WTC11 (cell line): Measurements from ENCODE around the gene CACNA1C.

Experiments used
- NFYB ChIP-seq: sonication (generic); formaldehyde crosslinking; conservative IDR thresholded peaks from 2 replicates; pipeline ENCODE4 v1.8.0; 2022; ENCODE audit warnings: low read depth, missing genetic modification reagents
- USF2 ChIP-seq: sonication (generic); formaldehyde crosslinking; IDR thresholded peaks from 2 replicates; pipeline ENCODE4 v1.8.1; 2023; ENCODE audit warnings: mild to moderate bottlenecking, missing genetic modification reagents, moderate library complexity
- TF ChIP-seq, protein P1 (sequence below): fragments of 200-600 bp; IDR thresholded peaks from 2 replicates; pipeline ENCODE4 v1.8.0; 2022; ENCODE audit warnings: antibody characterized with exemption
- TF ChIP-seq, protein P2 (sequence below): fragments of 250-450 bp; sonication (Bioruptor Pico); conservative IDR thresholded peaks from 2 replicates; pipeline ENCODE4 v1.9.0; 2021; ENCODE audit warnings: mild to moderate bottlenecking

GRCh38 chr12:2526371-2526770 lies 473.6 kb downstream of the CACNA1C start:
- TF ChIP-seq, protein P1, sequence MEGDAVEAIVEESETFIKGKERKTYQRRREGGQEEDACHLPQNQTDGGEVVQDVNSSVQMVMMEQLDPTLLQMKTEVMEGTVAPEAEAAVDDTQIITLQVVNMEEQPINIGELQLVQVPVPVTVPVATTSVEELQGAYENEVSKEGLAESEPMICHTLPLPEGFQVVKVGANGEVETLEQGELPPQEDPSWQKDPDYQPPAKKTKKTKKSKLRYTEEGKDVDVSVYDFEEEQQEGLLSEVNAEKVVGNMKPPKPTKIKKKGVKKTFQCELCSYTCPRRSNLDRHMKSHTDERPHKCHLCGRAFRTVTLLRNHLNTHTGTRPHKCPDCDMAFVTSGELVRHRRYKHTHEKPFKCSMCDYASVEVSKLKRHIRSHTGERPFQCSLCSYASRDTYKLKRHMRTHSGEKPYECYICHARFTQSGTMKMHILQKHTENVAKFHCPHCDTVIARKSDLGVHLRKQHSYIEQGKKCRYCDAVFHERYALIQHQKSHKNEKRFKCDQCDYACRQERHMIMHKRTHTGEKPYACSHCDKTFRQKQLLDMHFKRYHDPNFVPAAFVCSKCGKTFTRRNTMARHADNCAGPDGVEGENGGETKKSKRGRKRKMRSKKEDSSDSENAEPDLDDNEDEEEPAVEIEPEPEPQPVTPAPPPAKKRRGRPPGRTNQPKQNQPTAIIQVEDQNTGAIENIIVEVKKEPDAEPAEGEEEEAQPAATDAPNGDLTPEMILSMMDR, result no peak
- TF ChIP-seq NFYB (CRISPR knock-in tag), result no peak
- no peak for TF ChIP-seq USF2
- TF ChIP-seq, protein P2, sequence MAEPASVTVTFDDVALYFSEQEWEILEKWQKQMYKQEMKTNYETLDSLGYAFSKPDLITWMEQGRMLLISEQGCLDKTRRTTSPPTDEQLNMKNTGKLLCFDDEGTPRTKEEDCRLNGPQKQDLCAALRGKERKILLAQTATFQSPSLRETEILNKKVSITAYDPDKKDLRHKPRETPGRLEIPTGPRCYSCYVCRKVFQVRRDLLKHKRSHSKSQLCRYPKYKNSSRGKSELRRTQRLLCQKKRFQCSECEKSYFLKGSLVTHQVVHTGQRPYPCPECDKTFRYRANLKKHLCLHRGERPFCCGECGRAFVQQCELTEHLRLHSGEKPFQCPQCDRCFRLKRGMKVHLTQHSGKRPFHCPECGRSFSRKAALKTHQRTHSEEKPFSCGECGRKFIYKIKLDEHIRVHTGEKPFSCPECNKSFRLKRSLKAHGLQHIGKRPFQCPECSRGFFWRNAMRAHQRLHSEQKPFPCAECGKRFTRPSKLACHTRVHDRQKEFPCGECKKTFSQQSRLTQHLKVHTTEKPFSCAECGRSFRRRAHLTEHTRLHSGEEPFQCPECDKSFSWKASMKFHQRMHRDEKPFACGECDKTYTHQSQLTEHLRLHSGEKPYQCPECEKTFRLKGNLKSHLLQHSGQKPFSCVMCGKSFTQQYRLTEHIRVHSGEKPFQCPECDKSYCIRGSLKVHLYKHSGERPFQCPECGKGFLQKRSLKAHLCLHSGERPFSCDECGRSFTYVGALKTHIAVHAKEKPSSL (CRISPR knock-in tag), result no peak
